Activated T-helper 1 cell treated with anti-CD3 and anti-CD28 coated beads, Interleukin-12 subunit alpha, Interleukin-12 subunit beta, Interleukin-2, Interleukin-4 antibody, amounts not matched to agents 30 ng/mL and 10 ng/mL and 1 ng/mL, durations not matched to agents 14 hours and 24 hours and 36 hours (primary cell): ENCODE data around the gene CENATAC. TPM values are rescaled to one million over a fixed set of nuclear protein-coding genes. Genes with fewer than 3 reads are reported as not detected.
A peak's percentile ranks its signal among the peaks of the same experiment; 100 is the strongest.
"Not testable (repeated sequence)": the region's sequence is repeated elsewhere in the genome, so short reads cannot be mapped to it uniquely, and the experiment has no call there.

Experiments used
- DNase-seq: peaks from one replicate; pipeline ENCODE4 v3.0.0; 2021; ENCODE audit warnings: low spot score
- H3K27ac Mint-ChIP-seq: one replicate; pipeline ENCODE4 v1.8.0; 2021; ENCODE audit warnings: mild to moderate bottlenecking, mixed read lengths
- H3K27me3 Mint-ChIP-seq: one replicate; pipeline ENCODE4 v1.8.0; 2022; ENCODE audit warnings: mild to moderate bottlenecking, moderate library complexity, mixed read lengths; ENCODE audit not compliant: insufficient read depth
- H3K36me3 Mint-ChIP-seq: one replicate; pipeline ENCODE4 v1.8.0; 2021; ENCODE audit warnings: low read depth, mixed read lengths
- H3K4me1 Mint-ChIP-seq: one replicate; pipeline ENCODE4 v1.8.0; 2021; ENCODE audit warnings: low read depth, mixed read lengths
- H3K4me3 Mint-ChIP-seq: one replicate; pipeline ENCODE4 v1.8.0; 2021; ENCODE audit warnings: mild to moderate bottlenecking, moderate library complexity, mixed read lengths
- H3K9me3 Mint-ChIP-seq: one replicate; pipeline ENCODE4 v1.8.0; 2021; ENCODE audit warnings: mixed read lengths
- intact Hi-C: fragments of 100-400 bp; cut with micrococcal nuclease; formaldehyde crosslinking; loops from one replicate; pipeline ENCODE4 v1.15.1; 2024
- total RNA-seq: library from RNA; stranded (reverse); gene quantifications from 2 replicates; pipeline ENCODE4 v1.2.3, GENCODE V29; 2022

Gene CENATAC
- total RNA-seq, 1 donor from 2014 or later: 50.1 TPM

DNA sequence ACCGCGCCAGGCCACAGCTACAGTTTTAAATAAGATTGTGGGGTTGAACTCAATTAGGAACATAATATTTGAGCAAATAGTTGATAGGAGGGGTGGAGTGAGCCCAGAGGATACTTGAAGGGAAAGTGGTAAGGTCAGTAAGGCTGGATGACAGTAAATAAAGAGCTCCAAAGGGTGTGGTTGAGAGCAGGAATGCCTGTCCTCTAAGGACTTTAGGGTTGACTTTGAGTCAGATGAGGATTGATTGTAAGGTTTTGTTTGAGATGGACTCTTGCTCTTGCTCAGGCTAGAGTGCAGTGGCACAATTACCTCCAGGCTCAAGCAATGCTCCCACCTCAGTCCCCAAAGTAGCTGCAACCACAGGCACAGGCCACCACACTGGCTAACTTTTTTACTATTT lies 24.0 kb upstream of the CENATAC start:
- H3K36me3 Mint-ChIP-seq: no peaks in the 10 kb centered on the region
- no peak overlapping the region for H3K27ac Mint-ChIP-seq
- H3K27me3 Mint-ChIP-seq: peaks cover 22% of the 10 kb centered on the region
- DNase-seq: no peak
- no peak overlapping the region for H3K4me3 Mint-ChIP-seq
- intact Hi-C loops: no loop called here
- H3K4me1 Mint-ChIP-seq: no peaks in the 10 kb centered on the region
- H3K9me3 Mint-ChIP-seq: no peaks in the 10 kb centered on the region

GRCh38 chr11:118975771-118976709 lies 21.9 kb upstream of the CENATAC start:
- H3K4me1 Mint-ChIP-seq: no peaks in the 10 kb centered on the region
- peaks cover 15% of the 10 kb centered on the region for H3K27me3 Mint-ChIP-seq
- no peak overlapping the region for H3K4me3 Mint-ChIP-seq
- intact Hi-C loops: no loop called here
- no peak overlapping the region for H3K27ac Mint-ChIP-seq
- no peaks in the 10 kb centered on the region for H3K9me3 Mint-ChIP-seq
- DNase-seq: no peak
- no peaks in the 10 kb centered on the region for H3K36me3 Mint-ChIP-seq

GRCh38 chr11:118979434-118979833 lies 18.5 kb upstream of the CENATAC start:
- peaks cover 15% of the 10 kb centered on the region for H3K27me3 Mint-ChIP-seq
- H3K4me3 Mint-ChIP-seq: no peak overlapping the region
- intact Hi-C loops: no loop called here
- H3K9me3 Mint-ChIP-seq: no peaks in the 10 kb centered on the region
- H3K36me3 Mint-ChIP-seq: no peaks in the 10 kb centered on the region
- no peak overlapping the region for H3K27ac Mint-ChIP-seq
- no peaks in the 10 kb centered on the region for H3K4me1 Mint-ChIP-seq
- DNase-seq: no peak

DNA sequence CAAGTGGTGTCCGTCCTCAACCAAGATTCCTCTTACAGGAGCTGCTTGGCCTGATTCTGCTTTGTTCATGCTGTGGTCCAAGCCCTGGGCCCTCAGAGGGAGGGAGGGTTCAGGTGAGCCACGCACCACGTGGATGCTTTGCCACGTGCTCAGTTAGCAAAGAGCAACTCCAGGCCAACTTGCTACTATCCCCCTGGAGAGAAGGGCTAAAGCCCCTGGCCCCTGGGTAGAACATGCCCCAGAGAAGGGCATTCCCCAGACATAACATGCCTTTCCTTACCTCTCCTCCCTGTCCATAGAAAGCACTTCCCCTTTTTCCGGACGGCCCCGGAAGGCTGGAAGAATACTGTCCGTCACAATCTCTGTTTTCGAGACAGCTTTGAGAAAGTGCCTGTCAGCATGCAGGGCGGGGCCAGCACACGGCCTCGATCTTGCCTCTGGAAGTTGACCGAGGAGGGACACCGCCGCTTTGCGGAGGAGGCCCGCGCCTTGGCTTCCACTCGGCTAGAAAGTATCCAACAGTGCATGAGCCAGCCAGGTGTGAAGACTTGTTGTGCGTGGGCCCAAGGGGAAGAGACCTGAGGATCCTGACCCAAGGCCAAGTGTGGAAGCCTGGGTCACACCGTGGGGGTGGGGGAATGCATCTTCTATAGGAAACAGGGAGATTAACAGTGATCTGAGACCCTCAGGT lies 17.6 kb upstream of the CENATAC start:
- DNase-seq: no peak
- H3K27me3 Mint-ChIP-seq: peaks cover 9% of the 10 kb centered on the region
- H3K4me3 Mint-ChIP-seq: no peak overlapping the region
- no peak overlapping the region for H3K27ac Mint-ChIP-seq
- intact Hi-C loops: no loop called here
- H3K4me1 Mint-ChIP-seq: no peaks in the 10 kb centered on the region
- no peaks in the 10 kb centered on the region for H3K9me3 Mint-ChIP-seq
- H3K36me3 Mint-ChIP-seq: no peaks in the 10 kb centered on the region

GRCh38 chr11:118984337-118984736 lies 13.6 kb upstream of the CENATAC start:
- H3K36me3 Mint-ChIP-seq, H3K27me3 Mint-ChIP-seq, intact Hi-C loops, H3K27ac Mint-ChIP-seq, H3K4me1 Mint-ChIP-seq, DNase-seq, H3K9me3 Mint-ChIP-seq, H3K4me3 Mint-ChIP-seq: not testable (repeated sequence)

- H3K9me3 Mint-ChIP-seq: no peaks in the 10 kb centered on the region
- no peak for DNase-seq
- no peaks in the 10 kb centered on the region for H3K36me3 Mint-ChIP-seq
- no peak overlapping the region for H3K27ac Mint-ChIP-seq
- H3K27me3 Mint-ChIP-seq: no peaks in the 10 kb centered on the region
- no peak overlapping the region for H3K4me3 Mint-ChIP-seq
- H3K4me1 Mint-ChIP-seq: no peaks in the 10 kb centered on the region
- intact Hi-C loops: no loop called here
Observed at GRCh38 chr11:118984825-118985224, 13.1 kb upstream of the CENATAC start.

DNA sequence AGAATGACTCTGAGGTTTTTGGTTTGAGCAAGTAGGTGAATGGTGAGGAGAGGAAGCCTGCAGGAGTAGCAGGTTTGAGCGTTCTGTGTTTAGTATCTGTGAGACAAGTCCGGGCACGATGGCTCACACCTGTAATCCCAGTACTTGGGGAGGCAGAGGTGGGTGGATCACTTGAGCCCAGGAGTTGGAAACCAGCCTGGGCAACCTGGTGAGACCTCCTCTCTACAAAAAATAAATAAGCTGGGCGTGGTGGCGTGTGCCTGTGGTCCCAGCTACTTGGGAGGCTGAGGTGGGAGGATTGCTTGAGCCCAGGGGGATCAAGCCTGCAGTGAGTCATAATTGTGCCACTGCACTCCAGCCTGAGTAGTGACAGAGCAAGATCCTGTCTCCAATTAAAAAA lies 9.7 kb upstream of the CENATAC start:
- no peak for DNase-seq
- Mint-ChIP-seq H3K4me3 (no peak overlapping the region), H3K36me3 (no peaks in the 10 kb centered on the region), H3K9me3 (no peaks in the 10 kb centered on the region), H3K4me1 (no peaks in the 10 kb centered on the region), H3K27ac (no peak overlapping the region), H3K27me3 (no peaks in the 10 kb centered on the region)
- intact Hi-C loops: no loop called here

DNA sequence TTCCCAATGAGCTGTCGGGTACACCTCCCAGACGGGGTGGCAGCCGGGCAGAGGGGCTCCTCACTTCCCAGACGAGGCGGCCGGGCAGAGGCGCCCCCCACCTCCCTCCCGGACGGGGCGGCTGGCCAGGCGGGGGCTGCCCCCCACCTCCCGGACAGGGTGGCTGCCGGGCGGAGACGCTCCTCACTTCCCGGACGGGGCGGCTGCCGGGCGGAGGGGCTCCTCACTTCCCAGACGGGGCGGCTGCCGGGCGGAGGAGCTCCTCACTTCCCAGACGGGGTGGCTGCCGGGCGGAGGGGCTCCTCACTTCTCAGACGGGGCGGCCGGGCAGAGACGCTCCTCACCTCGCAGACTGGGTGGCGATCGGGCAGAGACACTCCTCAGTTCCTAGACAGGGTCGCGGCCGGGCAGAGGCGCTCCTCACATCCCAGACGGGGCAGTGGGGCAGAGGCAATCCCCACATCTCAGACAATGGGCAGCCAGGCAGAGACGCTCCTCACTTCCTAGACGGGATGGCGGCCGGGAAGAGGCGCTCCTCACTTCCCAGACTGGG lies 6.4 kb upstream of the CENATAC start:
- H3K36me3 Mint-ChIP-seq, H3K4me1 Mint-ChIP-seq, DNase-seq, H3K4me3 Mint-ChIP-seq, H3K27ac Mint-ChIP-seq, H3K9me3 Mint-ChIP-seq, intact Hi-C loops, H3K27me3 Mint-ChIP-seq: not testable (repeated sequence)

DNA sequence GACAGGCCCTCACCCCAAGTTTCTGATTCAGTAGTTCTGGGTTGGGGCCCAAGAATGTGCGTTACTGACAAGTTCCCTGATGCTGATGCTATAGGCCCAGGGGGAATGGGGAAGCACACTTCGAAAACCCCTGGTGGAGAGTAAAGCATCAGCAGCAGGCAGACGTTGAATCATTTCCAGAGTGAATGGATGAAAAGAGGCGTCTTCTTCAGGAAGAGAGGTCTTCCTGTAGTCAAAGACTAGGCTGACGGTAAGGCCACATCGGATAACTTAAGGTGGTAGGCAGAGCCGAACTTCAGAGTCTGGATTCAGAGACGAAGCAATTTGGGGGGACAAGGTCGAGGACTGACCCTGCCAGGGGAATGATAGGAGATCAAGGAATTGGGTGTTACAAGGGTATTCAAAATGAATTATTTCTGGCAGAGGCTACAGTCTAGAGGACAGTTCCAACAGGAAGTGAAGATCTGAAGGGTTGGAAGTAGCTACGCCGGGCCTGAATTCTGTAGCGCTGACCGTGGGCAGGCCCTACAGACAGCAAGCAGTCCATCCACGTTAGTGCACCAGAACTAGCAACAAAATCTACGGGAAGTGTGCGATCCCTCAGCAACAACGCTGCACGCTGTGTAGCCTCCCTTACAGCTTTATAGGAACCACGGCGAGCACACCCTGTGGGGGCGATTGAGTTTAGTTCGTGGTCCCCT lies 862 bp upstream of the CENATAC start:
- H3K27me3 Mint-ChIP-seq: no peaks in the 10 kb centered on the region
- H3K9me3 Mint-ChIP-seq: no peaks in the 10 kb centered on the region
- peaks cover 18% of the 10 kb centered on the region for H3K36me3 Mint-ChIP-seq
- H3K27ac Mint-ChIP-seq: peak overlapping the region; percentile 97
- H3K4me3 Mint-ChIP-seq: peak overlapping the region; percentile 96
- H3K4me1 Mint-ChIP-seq: peaks cover 27% of the 10 kb centered on the region
- peak; percentile 30 for DNase-seq
- intact Hi-C loops: loop anchor here (1.0 to 5.0 kb wide), 6 partner anchors 60 to 210 kb away; partner anchors contain the start of genes CBL, HINFP, HYOU1 and VPS11

- intact Hi-C loops: loop anchor here (1.0 to 5.0 kb wide), 8 partner anchors 20 to 432 kb away; partner anchors contain the start of genes C2CD2L, CBL, RPS25 and SLC37A4
- peaks cover 18% of the 10 kb centered on the region for H3K36me3 Mint-ChIP-seq
Observed at GRCh38 chr11:118998388-118998717, 415 bp downstream of the CENATAC start.

GRCh38 chr11:118998822-118999221 lies 884 bp downstream of the CENATAC start:
- Mint-ChIP-seq H3K4me1 (peaks cover 27% of the 10 kb centered on the region), H3K27ac (peak overlapping the region; percentile 97), H3K4me3 (peak overlapping the region; percentile 96), H3K36me3 (peaks cover 16% of the 10 kb centered on the region), H3K27me3 (no peaks in the 10 kb centered on the region), H3K9me3 (no peaks in the 10 kb centered on the region)
- no peak for DNase-seq
- intact Hi-C loops: loop anchor here (1.0 to 5.0 kb wide), 8 partner anchors 19 to 433 kb away; partner anchors contain the start of genes C2CD2L, CBL, RPS25 and SLC37A4

More at GRCh38 chr11:118998388-118998717, 415 bp downstream of the CENATAC start:
- DNase-seq: no peak
- Mint-ChIP-seq H3K4me1 (peaks cover 27% of the 10 kb centered on the region), H3K27me3 (no peaks in the 10 kb centered on the region), H3K4me3 (peak overlapping the region; percentile 96), H3K9me3 (no peaks in the 10 kb centered on the region), H3K27ac (peak overlapping the region; percentile 97)

DNA sequence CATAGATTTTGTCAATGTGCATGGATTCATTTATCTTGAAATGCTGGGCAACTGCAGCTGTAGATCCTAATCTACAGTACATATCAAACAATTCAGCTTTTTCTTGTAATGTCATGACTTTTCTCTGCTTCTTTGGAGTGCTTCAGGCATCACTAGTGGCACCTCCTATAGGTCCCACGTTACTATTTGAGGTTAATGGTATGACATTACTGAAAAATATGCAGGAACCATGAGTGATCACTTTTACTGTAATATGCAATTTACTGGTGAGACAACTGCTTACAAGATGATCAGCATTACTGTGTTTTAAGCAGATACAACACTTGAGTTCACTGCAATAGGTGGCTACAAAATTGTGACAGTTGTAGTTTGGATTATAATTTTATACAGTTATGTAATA lies 3.0 kb downstream of the CENATAC start:
- H3K36me3 Mint-ChIP-seq: peaks cover 22% of the 10 kb centered on the region
- intact Hi-C loops: no loop called here
- no peaks in the 10 kb centered on the region for H3K27me3 Mint-ChIP-seq
- H3K27ac Mint-ChIP-seq: no peak overlapping the region
- peak overlapping the region; percentile 8 for H3K4me3 Mint-ChIP-seq
- no peaks in the 10 kb centered on the region for H3K9me3 Mint-ChIP-seq
- peaks cover 26% of the 10 kb centered on the region for H3K4me1 Mint-ChIP-seq
- no peak for DNase-seq
